B cell (primary cell): ENCODE results near the gene NDUFS7.

ENCODE experiments used
- EZH2 ChIP-seq: IDR thresholded peaks from 2 replicates; pipeline ENCODE4 v1.6.1; 2012; ENCODE audit warnings: borderline replicate concordance, low read depth, mild to moderate bottlenecking, moderate library complexity, low read length; ENCODE audit not compliant: insufficient read depth, poor library complexity, severe bottlenecking
- TF ChIP-seq, protein P1 (sequence below): fragments of 200-600 bp; IDR thresholded peaks from one replicate; pipeline ENCODE4 v1.8.0; 2022; ENCODE audit warnings: antibody characterized with exemption, mild to moderate bottlenecking

DNA sequence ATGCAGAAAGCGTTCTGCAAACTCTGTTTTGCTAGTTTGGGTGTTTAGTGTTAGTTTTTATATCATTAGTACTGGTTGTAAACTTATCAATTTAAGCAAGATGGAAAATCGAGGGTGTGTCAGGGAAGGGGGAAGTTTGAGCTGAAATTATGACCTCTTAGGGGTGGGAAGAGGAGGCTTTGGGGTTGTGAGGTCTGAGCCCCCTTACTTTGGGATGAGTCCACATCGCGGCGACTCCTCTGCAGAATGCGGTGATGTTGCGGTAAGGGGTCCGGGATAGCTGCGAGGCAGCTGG lies 743 bp upstream of the NDUFS7 start:
- TF ChIP-seq, protein P1, sequence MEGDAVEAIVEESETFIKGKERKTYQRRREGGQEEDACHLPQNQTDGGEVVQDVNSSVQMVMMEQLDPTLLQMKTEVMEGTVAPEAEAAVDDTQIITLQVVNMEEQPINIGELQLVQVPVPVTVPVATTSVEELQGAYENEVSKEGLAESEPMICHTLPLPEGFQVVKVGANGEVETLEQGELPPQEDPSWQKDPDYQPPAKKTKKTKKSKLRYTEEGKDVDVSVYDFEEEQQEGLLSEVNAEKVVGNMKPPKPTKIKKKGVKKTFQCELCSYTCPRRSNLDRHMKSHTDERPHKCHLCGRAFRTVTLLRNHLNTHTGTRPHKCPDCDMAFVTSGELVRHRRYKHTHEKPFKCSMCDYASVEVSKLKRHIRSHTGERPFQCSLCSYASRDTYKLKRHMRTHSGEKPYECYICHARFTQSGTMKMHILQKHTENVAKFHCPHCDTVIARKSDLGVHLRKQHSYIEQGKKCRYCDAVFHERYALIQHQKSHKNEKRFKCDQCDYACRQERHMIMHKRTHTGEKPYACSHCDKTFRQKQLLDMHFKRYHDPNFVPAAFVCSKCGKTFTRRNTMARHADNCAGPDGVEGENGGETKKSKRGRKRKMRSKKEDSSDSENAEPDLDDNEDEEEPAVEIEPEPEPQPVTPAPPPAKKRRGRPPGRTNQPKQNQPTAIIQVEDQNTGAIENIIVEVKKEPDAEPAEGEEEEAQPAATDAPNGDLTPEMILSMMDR = no peak
- TF ChIP-seq EZH2 = no peak
